Neural progenitor cell (in vitro differentiated cells): ENCODE measurements around the gene SH2D3A. TPM values are rescaled to one million over a fixed set of nuclear protein-coding genes. Genes with fewer than 3 reads are reported as not detected.

Source experiments
- DNase-seq: peaks from one replicate; pipeline ENCODE4 v3.0.0-alpha.2; 2016; ENCODE audit warnings: low spot score
- H2AFZ ChIP-seq: fragments of 200-600 bp; sonication (generic); replicated peaks from 2 replicates; pipeline ENCODE4 v1.6.1; 2016; ENCODE audit warnings: antibody characterized with exemption
- H3F3A ChIP-seq: fragments of 200-600 bp; sonication (generic); 2 replicates; pipeline ENCODE4 v1.6.1; 2016; ENCODE audit warnings: antibody characterized with exemption, low read depth
- H3K27ac ChIP-seq: fragments of 200-600 bp; sonication (generic); 2 replicates; pipeline ENCODE4 v1.5.1; 2016; ENCODE audit warnings: mild to moderate bottlenecking
- H3K27me3 ChIP-seq: fragments of 200-600 bp; sonication (generic); 2 replicates; pipeline ENCODE4 v1.6.1; 2016; ENCODE audit warnings: mild to moderate bottlenecking, moderate library complexity
- H3K36me3 ChIP-seq: fragments of 200-600 bp; sonication (generic); 2 replicates; pipeline ENCODE4 v1.5.1; 2016
- H3K4me1 ChIP-seq: fragments of 200-600 bp; sonication (generic); 2 replicates; pipeline ENCODE4 v1.6.1; 2016; ENCODE audit warnings: mixed run types
- H3K4me2 ChIP-seq: fragments of 200-600 bp; sonication (generic); 2 replicates; pipeline ENCODE4 v1.6.1; 2016
- H3K4me3 ChIP-seq: fragments of 200-600 bp; sonication (generic); 2 replicates; pipeline ENCODE4 v1.5.1; 2016
- H3K79me2 ChIP-seq: fragments of 200-600 bp; sonication (generic); 2 replicates; pipeline ENCODE4 v1.6.1; 2016; ENCODE audit warnings: low read depth
- H3K9ac ChIP-seq: fragments of 200-600 bp; sonication (generic); 2 replicates; pipeline ENCODE4 v1.6.1; 2016
- H3K9me3 ChIP-seq: fragments of 200-600 bp; sonication (generic); 2 replicates; pipeline ENCODE4 v1.5.1; 2016; ENCODE audit warnings: low read depth
- H4K20me1 ChIP-seq: fragments of 200-600 bp; sonication (generic); 2 replicates; pipeline ENCODE4 v1.6.1; 2016; ENCODE audit warnings: low read depth
- H3K27ac Mint-ChIP-seq: 3 replicates; pipeline ENCODE4 v1.8.0; 2021; ENCODE audit warnings: mixed read lengths
- H3K27me3 Mint-ChIP-seq: 2 replicates; pipeline ENCODE4 v1.8.0; 2022; ENCODE audit warnings: low read depth, mild to moderate bottlenecking, inconsistent platforms, moderate library complexity, mixed read lengths; ENCODE audit not compliant: insufficient read depth
- H3K36me3 Mint-ChIP-seq: 3 replicates; pipeline ENCODE4 v1.8.0; 2021; ENCODE audit warnings: mixed read lengths
- H3K4me1 Mint-ChIP-seq: 3 replicates; pipeline ENCODE4 v1.8.0; 2021; ENCODE audit warnings: mixed read lengths
- H3K4me3 Mint-ChIP-seq: 3 replicates; pipeline ENCODE4 v1.8.0; 2021; ENCODE audit warnings: mild to moderate bottlenecking, moderate library complexity, mixed read lengths
- H3K9me3 Mint-ChIP-seq: 3 replicates; pipeline ENCODE4 v1.8.0; 2020; ENCODE audit warnings: mixed read lengths
- EZH2 ChIP-seq: fragments of 200-600 bp; sonication (generic); IDR thresholded peaks from 2 replicates; pipeline ENCODE4 v1.6.1; 2017; ENCODE audit warnings: antibody characterized with exemption, mild to moderate bottlenecking, moderate library complexity
- EZH2phosphoT487 ChIP-seq: fragments of 200-600 bp; sonication (generic); IDR thresholded peaks from 2 replicates; pipeline ENCODE4 v1.6.1; 2017; ENCODE audit warnings: antibody characterized with exemption
- total RNA-seq: library from RNA; depleted of rRNA; stranded (reverse); fragments of >200 nt; gene quantifications from 2 replicates; pipeline ENCODE4 v1.2.3, GENCODE V29; 2015; ENCODE audit warnings: low replicate concordance
- TF ChIP-seq, protein P1 (sequence below): fragments of 200-600 bp; sonication (generic); IDR thresholded peaks from 2 replicates; pipeline ENCODE4 v1.5.1; 2017; ENCODE audit warnings: antibody characterized with exemption, mild to moderate bottlenecking

Gene SH2D3A
- total RNA-seq: 0.65 and 1.5 TPM in 2 replicates

DNA sequence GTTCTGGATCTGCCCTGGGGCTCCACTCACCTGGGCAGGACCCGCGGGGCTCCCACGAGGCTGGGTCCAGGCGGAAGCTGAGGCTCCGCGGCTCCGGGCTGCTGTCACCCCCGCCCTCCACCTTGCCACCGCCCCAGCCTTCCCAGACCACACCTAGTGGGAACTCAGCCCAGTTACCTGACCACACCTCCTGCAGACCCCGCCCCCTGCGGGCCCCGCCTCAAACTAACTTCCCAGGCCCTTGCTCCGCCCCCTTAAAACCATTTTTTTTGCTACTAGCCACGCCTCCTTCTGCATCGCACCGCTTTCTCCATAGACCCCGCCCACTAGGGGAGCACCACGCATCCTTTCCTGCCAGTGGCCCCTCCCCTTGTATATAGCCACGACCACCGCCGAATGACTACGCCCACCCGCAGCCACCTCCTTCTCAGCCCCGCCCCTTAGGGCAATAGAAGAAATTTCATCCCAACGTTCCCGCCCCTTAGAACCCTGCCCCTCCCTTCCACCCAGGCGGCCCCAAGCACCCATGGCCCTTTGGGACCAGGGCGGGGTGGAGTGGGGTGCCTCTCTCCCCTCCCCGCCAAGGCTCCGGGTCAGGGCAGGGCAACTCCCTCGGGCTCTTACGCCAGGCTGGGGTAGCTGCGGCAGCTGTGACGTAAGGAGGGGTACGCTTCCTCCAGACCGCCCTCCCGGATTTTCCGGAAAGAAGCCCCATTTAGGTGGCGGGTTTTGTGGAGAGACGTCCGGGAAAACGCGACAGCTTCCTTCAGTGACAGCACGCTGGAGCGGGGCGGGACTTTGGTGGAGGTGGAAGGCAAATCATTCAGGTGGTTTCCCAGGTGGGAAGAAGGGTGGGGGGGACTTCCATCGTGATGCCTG lies at the start of gene SH2D3A:
Gene SH2D3A (minus strand): TSS at position 79 of the 879 bp plus-strand sequence. CDS start 3,687 bp downstream, outside the sequence.
- H3K27ac ChIP-seq: no peak within 1 kb of the TSS
- H3K4me2 ChIP-seq: peak within 1 kb of the TSS; percentile 89
- H3K27me3 Mint-ChIP-seq: peaks cover 37% of the 10 kb centered on the region
- peak within 1 kb of the TSS; percentile 54 for H3K4me3 ChIP-seq
- DNase-seq: peak; percentile 96
- peak within 1 kb of the TSS; percentile 76 for H3K4me3 Mint-ChIP-seq
- H3K9me3 Mint-ChIP-seq: no peaks in the 10 kb centered on the region
- H3K4me1 ChIP-seq: no peaks in the 10 kb centered on the region
- no peaks in the 10 kb centered on the region for H3K9me3 ChIP-seq
- TF ChIP-seq EZH2phosphoT487: no peak
- TF ChIP-seq EZH2: no peak
- TF ChIP-seq, protein P1, sequence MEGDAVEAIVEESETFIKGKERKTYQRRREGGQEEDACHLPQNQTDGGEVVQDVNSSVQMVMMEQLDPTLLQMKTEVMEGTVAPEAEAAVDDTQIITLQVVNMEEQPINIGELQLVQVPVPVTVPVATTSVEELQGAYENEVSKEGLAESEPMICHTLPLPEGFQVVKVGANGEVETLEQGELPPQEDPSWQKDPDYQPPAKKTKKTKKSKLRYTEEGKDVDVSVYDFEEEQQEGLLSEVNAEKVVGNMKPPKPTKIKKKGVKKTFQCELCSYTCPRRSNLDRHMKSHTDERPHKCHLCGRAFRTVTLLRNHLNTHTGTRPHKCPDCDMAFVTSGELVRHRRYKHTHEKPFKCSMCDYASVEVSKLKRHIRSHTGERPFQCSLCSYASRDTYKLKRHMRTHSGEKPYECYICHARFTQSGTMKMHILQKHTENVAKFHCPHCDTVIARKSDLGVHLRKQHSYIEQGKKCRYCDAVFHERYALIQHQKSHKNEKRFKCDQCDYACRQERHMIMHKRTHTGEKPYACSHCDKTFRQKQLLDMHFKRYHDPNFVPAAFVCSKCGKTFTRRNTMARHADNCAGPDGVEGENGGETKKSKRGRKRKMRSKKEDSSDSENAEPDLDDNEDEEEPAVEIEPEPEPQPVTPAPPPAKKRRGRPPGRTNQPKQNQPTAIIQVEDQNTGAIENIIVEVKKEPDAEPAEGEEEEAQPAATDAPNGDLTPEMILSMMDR: no peak
- H3K27ac Mint-ChIP-seq: no peak within 1 kb of the TSS
- peaks cover 22% of the 10 kb centered on the region for H3K27me3 ChIP-seq
- no peaks in the 10 kb centered on the region for H3K36me3 ChIP-seq
- H3K79me2 ChIP-seq: no peaks in the 10 kb centered on the region
- peak within 1 kb of the TSS; percentile 77 for H2AFZ ChIP-seq
- H3F3A ChIP-seq: peaks cover 21% of the 10 kb centered on the region
- no peak within 1 kb of the TSS for H3K9ac ChIP-seq
- no peaks in the 10 kb centered on the region for H4K20me1 ChIP-seq
- no peaks in the 10 kb centered on the region for H3K36me3 Mint-ChIP-seq
- peaks cover 6% of the 10 kb centered on the region for H3K4me1 Mint-ChIP-seq

DNA sequence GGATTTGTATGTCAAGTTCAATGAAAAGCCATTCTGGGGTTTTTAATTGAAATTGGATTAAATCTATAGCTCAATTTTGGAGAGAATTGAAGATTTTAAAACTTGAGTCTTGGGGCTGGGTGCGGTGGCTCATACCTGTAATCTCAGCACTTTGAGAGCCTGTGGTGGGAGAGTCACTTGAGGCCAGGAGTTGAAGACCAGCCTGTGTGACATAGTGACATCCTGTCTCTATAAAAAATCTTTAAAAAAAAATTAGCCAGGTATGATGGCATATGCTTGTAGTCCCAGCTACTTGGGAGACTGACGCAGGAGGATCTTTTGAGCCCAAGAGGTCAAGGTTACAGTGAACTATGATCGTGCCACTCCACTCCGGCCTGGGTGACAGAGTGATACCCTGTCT lies 46.4 kb upstream of the SH2D3A start:
- TF ChIP-seq EZH2phosphoT487: no peak
- TF ChIP-seq, protein P1: no peak
- TF ChIP-seq EZH2: no peak
- peaks cover 8% of the 10 kb centered on the region for H3K9me3 Mint-ChIP-seq
- H3K9ac ChIP-seq: no peak overlapping the region
- H2AFZ ChIP-seq: no peak overlapping the region
- no peaks in the 10 kb centered on the region for H3K4me1 ChIP-seq
- no peak overlapping the region for H3K4me3 Mint-ChIP-seq
- H3K79me2 ChIP-seq: no peaks in the 10 kb centered on the region
- H3K27me3 Mint-ChIP-seq: peaks cover 5% of the 10 kb centered on the region
- H3K9me3 ChIP-seq: no peaks in the 10 kb centered on the region
- no peaks in the 10 kb centered on the region for H3K27me3 ChIP-seq
- H3K4me1 Mint-ChIP-seq: no peaks in the 10 kb centered on the region
- H4K20me1 ChIP-seq: no peaks in the 10 kb centered on the region
- H3K27ac ChIP-seq: no peak overlapping the region
- H3F3A ChIP-seq: no peaks in the 10 kb centered on the region
- no peak overlapping the region for H3K4me2 ChIP-seq
- H3K27ac Mint-ChIP-seq: no peak overlapping the region
- no peaks in the 10 kb centered on the region for H3K36me3 Mint-ChIP-seq
- no peaks in the 10 kb centered on the region for H3K36me3 ChIP-seq
- no peak for DNase-seq
- H3K4me3 ChIP-seq: no peak overlapping the region

DNA sequence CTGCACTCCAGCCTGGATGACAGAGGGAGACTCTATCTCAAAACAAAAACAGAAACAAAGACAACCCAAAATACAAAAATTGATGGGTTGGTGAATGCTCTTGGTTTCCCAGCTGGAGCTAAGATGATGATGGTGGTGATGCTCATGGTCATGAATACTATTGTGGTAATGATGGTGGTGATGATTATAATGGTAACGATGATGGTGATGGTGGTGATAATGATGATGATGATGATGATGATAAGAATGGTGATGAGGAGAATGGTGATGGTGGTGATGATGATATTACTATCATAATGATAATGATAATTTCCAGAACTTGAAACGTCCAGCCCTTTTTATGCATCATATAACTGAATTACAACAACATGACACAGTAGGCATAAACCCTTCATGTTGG lies 45.4 kb upstream of the SH2D3A start:
- H3K9me3 Mint-ChIP-seq: peaks cover 6% of the 10 kb centered on the region
- H2AFZ ChIP-seq: no peak overlapping the region
- H3K4me1 ChIP-seq: no peaks in the 10 kb centered on the region
- H3K4me2 ChIP-seq: no peak overlapping the region
- H4K20me1 ChIP-seq: no peaks in the 10 kb centered on the region
- no peak overlapping the region for H3K4me3 ChIP-seq
- DNase-seq: no peak
- no peaks in the 10 kb centered on the region for H3K36me3 ChIP-seq
- no peak overlapping the region for H3K4me3 Mint-ChIP-seq
- no peaks in the 10 kb centered on the region for H3K36me3 Mint-ChIP-seq
- no peaks in the 10 kb centered on the region for H3K79me2 ChIP-seq
- H3K9ac ChIP-seq: no peak overlapping the region
- H3K27ac Mint-ChIP-seq: no peak overlapping the region
- no peaks in the 10 kb centered on the region for H3K9me3 ChIP-seq
- H3F3A ChIP-seq: no peaks in the 10 kb centered on the region
- no peaks in the 10 kb centered on the region for H3K4me1 Mint-ChIP-seq
- H3K27me3 ChIP-seq: no peaks in the 10 kb centered on the region
- TF ChIP-seq EZH2: no peak
- no peak for TF ChIP-seq EZH2phosphoT487
- TF ChIP-seq, protein P1: no peak
- H3K27ac ChIP-seq: no peak overlapping the region
- peaks cover 5% of the 10 kb centered on the region for H3K27me3 Mint-ChIP-seq
